NOMO-1 treated with dmso at 0.1 percent for 144 hours (cell line): Measurements from ENCODE around the gene LRRD1.
"Not testable (repeated sequence)": the region's sequence is repeated elsewhere in the genome, so short reads cannot be mapped to it uniquely, and the experiment has no call there.

Experiments used
- DNase-seq: peaks from one replicate; lab custom pipeline; 2025; ENCODE audit not compliant: unreplicated experiment; lab: John Stamatoyannopoulos, UW

LRRD1 gene

GRCh38 chr7:92142791-92143190 lies 36.2 kb downstream of the LRRD1 start:
- DNase-seq = not testable (repeated sequence)

- DNase-seq = no peak
These were observed 37.8 kb downstream of the LRRD1 start for GRCh38 chr7:92141161-92141560.

- no peak for DNase-seq
These were observed 41.4 kb downstream of the LRRD1 start for GRCh38 chr7:92137557-92137956.

GRCh38 chr7:92135052-92135889 lies 43.7 kb downstream of the LRRD1 start:
- DNase-seq = peak; percentile 73

- DNase-seq = peak; percentile 99
These were observed 44.5 kb downstream of the LRRD1 start, which contains the start of gene CYP51A1 for GRCh38 chr7:92134271-92135051. Gene CYP51A1, minus strand, starts transcription at chr7:92134477. Its CDS starts 113 bp downstream, at chr7:92134364.

- DNase-seq = peak; percentile 89
These were observed 45.1 kb downstream of the LRRD1 start for GRCh38 chr7:92133737-92134270.

- DNase-seq = peak; percentile 89
These were observed 45.7 kb downstream of the LRRD1 start for GRCh38 chr7:92133133-92133736.

GRCh38 chr7:92131764-92132330 lies 47.1 kb downstream of the LRRD1 start:
- DNase-seq = peak; percentile 17

GRCh38 chr7:92131093-92131492 lies 47.8 kb downstream of the LRRD1 start:
- no peak for DNase-seq

- DNase-seq = no peak
These were observed 57.3 kb downstream of the LRRD1 start for GRCh38 chr7:92121681-92122080.

- no peak for DNase-seq
These were observed 59.7 kb downstream of the LRRD1 start for GRCh38 chr7:92119213-92119759.

GRCh38 chr7:92116949-92117348 lies 62.0 kb downstream of the LRRD1 start:
- no peak for DNase-seq

- DNase-seq = no peak
These were observed 63.1 kb downstream of the LRRD1 start for GRCh38 chr7:92115821-92116220.

GRCh38 chr7:92110857-92111256 lies 68.1 kb downstream of the LRRD1 start:
- DNase-seq = no peak

GRCh38 chr7:92108821-92109220 lies 70.1 kb downstream of the LRRD1 start:
- DNase-seq = no peak

GRCh38 chr7:92102862-92103261 lies 76.1 kb downstream of the LRRD1 start:
- not testable (repeated sequence) for DNase-seq

GRCh38 chr7:92100534-92100933 lies 78.4 kb downstream of the LRRD1 start:
- DNase-seq = no peak

- peak; percentile 76 for DNase-seq
These were observed 83.6 kb downstream of the LRRD1 start for GRCh38 chr7:92095380-92095779.
